AG04450 (cell line): ENCODE results near the gene ZNF93. TPM values are rescaled to one million over a fixed set of nuclear protein-coding genes. Genes with fewer than 3 reads are reported as not detected.
"Not testable (repeated sequence)": the region's sequence is repeated elsewhere in the genome, so short reads cannot be mapped to it uniquely, and the experiment has no call there.

Source experiments
- CTCF ChIA-PET: fragments of 300-600, 350-600 bp; formaldehyde crosslinking; extraction: SDS; loops from one replicate; lab custom pipeline; 2022; ENCODE audit warnings: antibody characterized with exemption, inconsistent platforms; lab: Charles Lee
- POLR2A ChIA-PET: fragments of 350-600 bp; formaldehyde crosslinking; extraction: SDS; loops from one replicate; lab custom pipeline; 2021; ENCODE audit warnings: antibody characterized with exemption, inconsistent platforms; lab: Yijun Ruan, JAX
- DNase-seq: peaks from one replicate; pipeline ENCODE4 v3.0.0-alpha.2; 2011; ENCODE audit warnings: low read depth, low spot score
- H3K27ac ChIP-seq: one replicate; pipeline ENCODE4 v1.5.1; 2012; ENCODE audit warnings: low read depth, low read length, control low read depth
- H3K27me3 ChIP-seq: one replicate; pipeline ENCODE4 v1.6.0; 2012; ENCODE audit warnings: low read length; ENCODE audit not compliant: control insufficient read depth, insufficient read depth
- H3K4me3 ChIP-seq: 2 replicates; pipeline ENCODE4 v1.5.1; 2011; ENCODE audit warnings: mild to moderate bottlenecking, low read depth, low read length, control low read depth
- H3K9me3 ChIP-seq: 2 replicates; pipeline ENCODE4 v1.5.1; 2012; ENCODE audit warnings: low read length; ENCODE audit not compliant: control insufficient read depth, insufficient read depth
- polyA plus RNA-seq: library from polyadenylated mRNA; depleted of rRNA; stranded (reverse); fragments of >200 nt; gene quantifications from 2 replicates; pipeline ENCODE4 v1.2.3, GENCODE V29; 2011
- TF ChIP-seq, protein P1 (sequence below): IDR thresholded peaks from 2 replicates; pipeline ENCODE4 v1.5.1; 2011; ENCODE audit warnings: low read depth, low read length, control low read depth, inconsistent platforms

Gene ZNF93
- polyA plus RNA-seq, 1 experiment = 4.6 TPM

DNA sequence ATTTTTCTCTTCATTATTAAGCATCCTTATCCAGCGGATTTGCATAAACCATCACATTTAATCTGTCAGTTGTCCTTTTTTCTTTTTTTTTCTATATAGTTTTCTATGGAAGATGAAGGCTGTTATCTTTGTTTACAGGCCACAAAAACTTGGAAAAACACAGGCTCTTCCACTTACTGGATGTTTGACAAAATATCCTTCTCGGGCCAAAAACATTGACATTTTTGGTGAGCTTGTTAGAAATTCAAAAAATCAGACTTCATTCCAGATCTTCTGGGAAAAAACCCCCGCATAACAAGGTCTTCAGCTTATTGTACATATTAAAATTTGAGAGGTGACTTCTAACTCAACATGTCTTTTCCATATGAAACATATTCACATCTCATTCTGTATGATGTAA is 13.8 kb downstream of the ZNF93 start:
- TF ChIP-seq, protein P1, sequence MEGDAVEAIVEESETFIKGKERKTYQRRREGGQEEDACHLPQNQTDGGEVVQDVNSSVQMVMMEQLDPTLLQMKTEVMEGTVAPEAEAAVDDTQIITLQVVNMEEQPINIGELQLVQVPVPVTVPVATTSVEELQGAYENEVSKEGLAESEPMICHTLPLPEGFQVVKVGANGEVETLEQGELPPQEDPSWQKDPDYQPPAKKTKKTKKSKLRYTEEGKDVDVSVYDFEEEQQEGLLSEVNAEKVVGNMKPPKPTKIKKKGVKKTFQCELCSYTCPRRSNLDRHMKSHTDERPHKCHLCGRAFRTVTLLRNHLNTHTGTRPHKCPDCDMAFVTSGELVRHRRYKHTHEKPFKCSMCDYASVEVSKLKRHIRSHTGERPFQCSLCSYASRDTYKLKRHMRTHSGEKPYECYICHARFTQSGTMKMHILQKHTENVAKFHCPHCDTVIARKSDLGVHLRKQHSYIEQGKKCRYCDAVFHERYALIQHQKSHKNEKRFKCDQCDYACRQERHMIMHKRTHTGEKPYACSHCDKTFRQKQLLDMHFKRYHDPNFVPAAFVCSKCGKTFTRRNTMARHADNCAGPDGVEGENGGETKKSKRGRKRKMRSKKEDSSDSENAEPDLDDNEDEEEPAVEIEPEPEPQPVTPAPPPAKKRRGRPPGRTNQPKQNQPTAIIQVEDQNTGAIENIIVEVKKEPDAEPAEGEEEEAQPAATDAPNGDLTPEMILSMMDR = no peak
- no peak for DNase-seq
- Histone ChIP-seq H3K27ac (no peak overlapping the region), H3K27me3 (no peaks in the 10 kb centered on the region), H3K4me3 (no peak overlapping the region), H3K9me3 (peaks cover 6% of the 10 kb centered on the region)
- POLR2A ChIA-PET = no interaction called here
- CTCF ChIA-PET = no interaction called here

DNA sequence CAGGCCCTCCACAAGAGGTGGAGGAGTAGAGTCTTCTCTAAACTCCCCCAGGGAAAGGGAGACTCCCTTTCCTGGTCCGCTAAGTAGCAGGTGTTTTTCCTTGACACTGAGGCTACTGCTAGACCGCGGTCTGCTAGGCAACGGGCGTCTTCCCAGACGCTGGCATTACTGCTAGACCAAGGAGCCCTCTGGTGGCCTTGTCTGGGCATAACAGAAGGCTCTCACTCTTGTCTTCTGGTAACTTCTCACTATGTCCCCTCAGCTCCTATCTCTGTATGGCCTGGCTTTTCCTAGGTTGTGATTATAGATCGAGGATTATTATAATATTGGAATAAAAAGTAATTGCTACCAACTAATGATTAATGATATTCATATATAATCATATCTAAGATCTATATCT is 29.7 kb downstream of the ZNF93 start:
- H3K4me3 ChIP-seq, POLR2A ChIA-PET, H3K27ac ChIP-seq, CTCF ChIA-PET, H3K27me3 ChIP-seq, DNase-seq: not testable (repeated sequence)
- peaks cover 44% of the 10 kb centered on the region for H3K9me3 ChIP-seq

DNA sequence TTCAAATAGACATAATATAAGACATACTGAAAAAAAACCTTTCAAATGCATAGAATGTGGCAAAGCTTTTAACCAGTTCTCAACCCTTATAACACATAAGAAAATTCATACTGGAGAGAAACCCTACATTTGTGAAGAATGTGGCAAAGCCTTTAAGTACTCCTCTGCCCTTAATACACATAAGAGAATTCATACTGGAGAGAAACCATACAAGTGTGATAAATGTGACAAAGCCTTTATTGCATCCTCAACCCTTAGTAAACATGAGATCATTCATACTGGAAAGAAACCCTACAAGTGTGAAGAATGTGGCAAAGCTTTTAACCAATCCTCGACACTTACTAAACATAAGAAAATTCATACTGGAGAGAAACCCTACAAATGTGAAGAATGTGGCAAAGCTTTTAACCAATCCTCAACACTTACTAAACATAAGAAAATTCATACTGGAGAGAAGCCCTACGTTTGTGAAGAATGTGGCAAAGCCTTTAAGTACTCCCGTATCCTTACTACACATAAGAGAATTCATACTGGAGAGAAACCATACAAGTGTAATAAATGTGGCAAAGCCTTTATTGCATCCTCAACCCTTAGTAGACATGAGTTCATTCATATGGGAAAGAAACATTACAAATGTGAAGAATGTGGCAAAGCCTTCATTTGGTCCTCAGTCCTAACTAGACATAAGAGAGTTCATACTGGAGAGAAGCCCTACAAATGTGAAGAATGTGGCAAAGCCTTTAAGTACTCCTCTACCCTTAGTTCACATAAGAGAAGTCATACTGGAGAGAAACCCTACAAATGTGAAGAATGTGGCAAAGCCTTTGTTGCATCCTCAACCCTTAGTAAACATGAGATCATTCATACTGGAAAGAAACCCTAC is 32.9 kb downstream of the ZNF93 start:
- H3K27ac ChIP-seq, H3K27me3 ChIP-seq, DNase-seq, POLR2A ChIA-PET, CTCF ChIA-PET, H3K4me3 ChIP-seq: not testable (repeated sequence)
- peaks cover 43% of the 10 kb centered on the region for H3K9me3 ChIP-seq

DNA sequence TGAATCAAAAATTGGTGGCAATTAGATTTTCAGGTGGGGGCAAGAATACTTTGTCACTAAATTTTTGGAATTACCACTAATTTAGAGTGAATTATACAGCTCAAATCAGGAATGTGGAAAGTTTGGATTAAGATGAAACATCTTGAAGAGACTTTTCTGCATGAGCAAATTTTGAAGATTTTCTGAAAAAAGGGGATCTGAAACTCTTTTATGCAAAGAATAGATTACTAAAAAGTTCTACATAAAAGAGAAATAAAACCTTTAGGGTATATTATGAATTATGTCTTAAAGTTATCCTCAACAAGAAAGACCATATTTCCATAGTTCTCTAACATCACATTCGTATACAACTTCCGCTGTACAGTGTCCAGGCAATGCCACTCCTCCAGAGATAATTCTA is 36.7 kb downstream of the ZNF93 start:
- Histone ChIP-seq H3K27ac (no peak overlapping the region), H3K9me3 (peaks cover 23% of the 10 kb centered on the region), H3K4me3 (no peak overlapping the region), H3K27me3 (no peaks in the 10 kb centered on the region)
- ChIA-PET POLR2A (no interaction called here), CTCF (no interaction called here)
- no peak for DNase-seq
- TF ChIP-seq, protein P1 = no peak

DNA sequence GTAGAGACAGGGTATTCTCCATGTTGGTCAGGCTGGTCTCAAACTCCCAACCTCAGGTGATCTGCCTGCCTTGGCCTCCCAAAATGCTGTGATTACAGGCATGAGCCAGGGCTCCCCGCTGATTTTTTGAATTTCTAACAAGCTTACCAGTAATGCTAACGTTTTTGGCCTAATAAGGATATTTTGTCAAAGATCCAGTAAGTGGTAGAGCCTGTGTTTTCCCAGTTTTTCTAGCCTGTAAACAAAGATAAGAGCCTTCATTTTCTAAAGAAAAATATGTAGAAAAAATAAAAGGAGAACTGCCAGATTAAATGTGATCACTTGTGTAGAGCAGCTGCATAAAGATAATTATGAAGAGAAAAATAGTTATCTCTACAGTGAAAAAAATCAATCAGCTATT is 37.7 kb downstream of the ZNF93 start:
- ChIA-PET POLR2A (no interaction called here), CTCF (no interaction called here)
- no peak overlapping the region for H3K27ac ChIP-seq
- peaks cover 23% of the 10 kb centered on the region for H3K9me3 ChIP-seq
- H3K27me3 ChIP-seq = no peaks in the 10 kb centered on the region
- DNase-seq = no peak
- H3K4me3 ChIP-seq = no peak overlapping the region
- TF ChIP-seq, protein P1 = no peak

DNA sequence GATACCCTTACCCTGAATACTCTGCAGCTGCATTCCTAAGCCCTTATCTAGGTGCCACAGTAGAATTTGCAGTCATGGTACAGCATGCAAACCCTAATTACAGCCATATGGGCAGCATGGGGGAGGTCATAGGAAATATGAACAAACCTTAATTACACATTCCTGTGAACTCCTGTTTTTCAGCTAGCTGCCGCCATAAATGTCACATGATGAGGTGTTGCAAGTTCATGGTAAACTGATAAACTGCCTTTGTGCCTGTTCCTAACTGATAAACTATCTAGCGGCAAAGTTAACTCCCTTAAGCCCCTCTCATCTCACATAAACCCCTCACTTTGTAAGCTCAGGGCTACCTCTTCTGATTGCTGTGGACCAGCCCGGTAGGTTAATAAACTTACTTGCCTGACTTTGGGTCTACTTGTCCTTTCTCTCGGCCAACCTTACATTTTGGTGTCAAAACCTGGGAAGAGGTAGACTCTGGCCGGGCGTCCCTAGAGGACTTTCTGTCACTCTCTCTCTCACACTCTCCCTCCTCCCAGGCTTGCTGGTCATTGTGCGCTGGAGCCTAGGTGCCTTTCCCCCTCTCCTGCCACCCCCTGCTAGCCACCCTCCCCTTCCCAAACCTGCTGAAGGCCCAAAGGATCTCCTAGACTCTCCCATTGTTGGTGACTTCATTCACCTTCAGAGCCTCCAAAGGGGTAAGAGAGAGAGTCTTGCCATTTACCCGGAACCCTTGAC is 43.3 kb downstream of the ZNF93 start:
- H3K27me3 ChIP-seq = no peaks in the 10 kb centered on the region
- CTCF ChIA-PET = no interaction called here
- TF ChIP-seq, protein P1 = no peak
- H3K27ac ChIP-seq = no peak overlapping the region
- DNase-seq = no peak
- no peak overlapping the region for H3K4me3 ChIP-seq
- H3K9me3 ChIP-seq = peaks cover 24% of the 10 kb centered on the region; the same call in 1 of the 2 replicates
- POLR2A ChIA-PET = no interaction called here
